Keratinocyte (primary cell): ENCODE measurements around the gene TAF1B. TPM values are rescaled to one million over a fixed set of nuclear protein-coding genes. Genes with fewer than 3 reads are reported as not detected.
A peak's percentile ranks its signal among the peaks of the same experiment; 100 is the strongest.

ENCODE experiments used
- DNase-seq: peaks from one replicate; pipeline ENCODE4 v3.0.0-alpha.2; 2011; ENCODE audit warnings: low read depth, missing footprints, low spot score
- FAIRE-seq: peaks from 2 replicates; lab custom pipeline; 2011; peaks lifted over from hg19 to GRCh38; lab: Jason Lieb, UNC
- H2AFZ ChIP-seq: 2 replicates; pipeline ENCODE4 v1.6.0; 2012; ENCODE audit warnings: low read length, control low read depth, inconsistent platforms; ENCODE audit not compliant: control insufficient read depth
- H3K27ac ChIP-seq: 2 replicates; pipeline ENCODE4 v1.5.1; 2011; ENCODE audit warnings: low read length; ENCODE audit not compliant: control insufficient read depth, insufficient read depth
- H3K27me3 ChIP-seq: 3 replicates; pipeline ENCODE4 v1.6.0; 2011; ENCODE audit warnings: low read length; ENCODE audit not compliant: control insufficient read depth, insufficient read depth; ENCODE audit errors: extremely low read depth
- H3K36me3 ChIP-seq, 2 experiments: 2 replicates in 1 of 2; 3 replicates in 1 of 2; pipeline ENCODE4 v1.5.1; 2011; ENCODE audit warnings: low read length in 2 of 2, mild to moderate bottlenecking in 1 of 2; ENCODE audit not compliant: control insufficient read depth in 2 of 2, insufficient read depth in 2 of 2; ENCODE audit errors: extremely low read depth in 1 of 2
- H3K4me1 ChIP-seq: 3 replicates; pipeline ENCODE4 v1.5.1; 2011; ENCODE audit warnings: low read length; ENCODE audit not compliant: control insufficient read depth, insufficient read depth; ENCODE audit errors: extremely low read depth
- H3K4me2 ChIP-seq: 3 replicates; pipeline ENCODE4 v1.6.0; 2011; ENCODE audit warnings: low read depth, low read length; ENCODE audit not compliant: control insufficient read depth, insufficient read depth; ENCODE audit errors: extremely low read depth
- H3K4me3 ChIP-seq, 3 experiments: fragments of 200-600 bp in 1 of 3; sonication (generic) in 1 of 3; 2 replicates in 2 of 3; 3 replicates in 1 of 3; pipeline ENCODE4 v1.5.1; 2011 to 2016; ENCODE audit warnings: low read length in 3 of 3, mild to moderate bottlenecking in 3 of 3, control low read depth in 2 of 3, inconsistent platforms in 1 of 3, low read depth in 1 of 3, mixed read lengths in 1 of 3, mixed run types in 1 of 3, moderate library complexity in 1 of 3; ENCODE audit not compliant: control insufficient read depth in 2 of 3, insufficient read depth in 2 of 3; ENCODE audit errors: extremely low read depth in 1 of 3
- H3K79me2 ChIP-seq: 2 replicates; pipeline ENCODE4 v1.6.0; 2012; ENCODE audit warnings: low read length; ENCODE audit not compliant: control insufficient read depth, insufficient read depth
- H3K9ac ChIP-seq: 3 replicates; pipeline ENCODE4 v1.6.0; 2011; ENCODE audit warnings: low read length; ENCODE audit not compliant: control insufficient read depth, insufficient read depth; ENCODE audit errors: extremely low read depth
- H3K9me1 ChIP-seq: 3 replicates; pipeline ENCODE4 v1.6.0; 2011; ENCODE audit warnings: low read length; ENCODE audit not compliant: control insufficient read depth, insufficient read depth; ENCODE audit errors: extremely low read depth
- H3K9me3 ChIP-seq: 2 replicates; pipeline ENCODE4 v1.5.1; 2012; ENCODE audit warnings: low read depth, low read length; ENCODE audit not compliant: control insufficient read depth
- H4K20me1 ChIP-seq: 3 replicates; pipeline ENCODE4 v1.6.0; 2011; ENCODE audit warnings: low read length; ENCODE audit not compliant: control insufficient read depth, insufficient read depth; ENCODE audit errors: extremely low read depth
- CTCF ChIP-seq, 3 experiments: IDR thresholded peaks in 1 of 3; conservative IDR thresholded peaks in 1 of 3; optimal IDR thresholded peaks in 1 of 3; 2 replicates in 2 of 3; 3 replicates in 1 of 3; pipeline versions ENCODE3 to v1.5.1; 2011; ENCODE audit warnings: low read length in 3 of 3, mild to moderate bottlenecking in 3 of 3, moderate library complexity in 2 of 3, control low read depth in 1 of 3, inconsistent platforms in 1 of 3; ENCODE audit not compliant: insufficient read depth in 2 of 3; ENCODE audit errors: extremely low read depth in 1 of 3
- EZH2 ChIP-seq: IDR thresholded peaks from one replicate; pipeline ENCODE4 v1.6.1; 2012; ENCODE audit warnings: inconsistent platforms, mild to moderate bottlenecking, low read length, moderate library complexity
- dilution Hi-C: fragments of 300-500 bp; cut with MboI; formaldehyde crosslinking; loops from one replicate; pipeline ENCODE4 v1.7.0; 2020; ENCODE audit warnings: low sequenced_read_pairs; ENCODE audit not compliant: extremely low pct_ligation_motif_present
- polyA plus RNA-seq, 5 experiments: library from polyadenylated mRNA; depleted of rRNA in 3 of 5; stranded (reverse) in 3 of 5; stranded (forward) in 1 of 5; unstranded in 1 of 5; fragments of >200 nt; gene quantifications; 1 replicate in 1 of 5; 2 replicates in 3 of 5; 3 replicates in 1 of 5; pipeline versions ENCODE4 v1.2.1 to v1.2.3, GENCODE V29; 2011 to 2012; ENCODE audit warnings: missing spikeins in 2 of 5, low read depth in 1 of 5, low replicate concordance in 1 of 5

The TAF1B gene
- polyA plus RNA-seq, 1 donor (not counting 4 experiments of a cell fraction or from before 2014, with no cell fraction given), result 16.5 TPM

- no peak overlapping the region for H3K27ac ChIP-seq
Observed at GRCh38 chr2:9907402-9907801, 64.1 kb downstream of the TAF1B start.

GRCh38 chr2:9908639-9909038 lies 65.4 kb downstream of the TAF1B start:
- Histone ChIP-seq H2AFZ (no peak overlapping the region), H3K36me3 (peaks cover 0 to 4% of the 10 kb centered on the region in 2 experiments), H3K9ac (no peak overlapping the region), H3K9me1 (no peaks in the 10 kb centered on the region), H4K20me1 (no peaks in the 10 kb centered on the region), H3K27me3 (no peaks in the 10 kb centered on the region), H3K9me3 (no peaks in the 10 kb centered on the region), H3K4me1 (no peaks in the 10 kb centered on the region), H3K4me3 (no peak overlapping the region), H3K4me2 (no peak overlapping the region), H3K79me2 (no peaks in the 10 kb centered on the region), H3K27ac (no peak overlapping the region)
- DNase-seq, result no peak
- FAIRE-seq, result peak; percentile 44
- dilution Hi-C loops, result no loop called here
- TF ChIP-seq CTCF (optimal IDR thresholded peaks at IDR 0.05 in 1 of 3, IDR thresholded peaks at IDR 0.05 in 1 of 3, conservative IDR thresholded peaks at IDR 0.05 in 1 of 3; ENCODE audit: extremely low read depth in 1 of 3, insufficient read depth in 2 of 3, low read length in 3 of 3) (no peak), EZH2 (no peak)

More at GRCh38 chr2:9907402-9907801, 64.1 kb downstream of the TAF1B start:
- Histone ChIP-seq H2AFZ (no peak overlapping the region), H3K4me2 (no peak overlapping the region), H4K20me1 (no peaks in the 10 kb centered on the region), H3K4me3 (no peak overlapping the region), H3K9ac (no peak overlapping the region), H3K36me3 (peaks cover 0 to 4% of the 10 kb centered on the region in 2 experiments), H3K4me1 (no peaks in the 10 kb centered on the region), H3K9me1 (no peaks in the 10 kb centered on the region), H3K27me3 (no peaks in the 10 kb centered on the region), H3K79me2 (no peaks in the 10 kb centered on the region), H3K9me3 (no peaks in the 10 kb centered on the region)
- dilution Hi-C loops, result no loop called here
- TF ChIP-seq CTCF (optimal IDR thresholded peaks at IDR 0.05 in 1 of 3, IDR thresholded peaks at IDR 0.05 in 1 of 3, conservative IDR thresholded peaks at IDR 0.05 in 1 of 3; ENCODE audit: extremely low read depth in 1 of 3, insufficient read depth in 2 of 3, low read length in 3 of 3) (no peak), EZH2 (no peak)
- FAIRE-seq (no peak), DNase-seq (no peak)
